HEK293T (cell line): Measurements from ENCODE around the gene GCNT1.

ENCODE experiments used
- ARNT ChIP-seq: fragments of 450-650 bp; IDR thresholded peaks from 2 replicates; pipeline ENCODE4 v1.6.1; 2017; ENCODE audit warnings: mild to moderate bottlenecking
- BHLHE40 ChIP-seq: fragments of 450-650 bp; IDR thresholded peaks from 2 replicates; pipeline ENCODE4 v1.6.1; 2016; ENCODE audit warnings: mild to moderate bottlenecking, moderate library complexity, borderline replicate concordance
- CTBP1 ChIP-seq: fragments of 450-650 bp; IDR thresholded peaks from 2 replicates; pipeline ENCODE4 v1.6.1; 2016; ENCODE audit warnings: borderline replicate concordance
- ELF4 ChIP-seq: fragments of 450-650 bp; IDR thresholded peaks from 2 replicates; pipeline ENCODE4 v1.6.1; 2017; ENCODE audit warnings: antibody characterized with exemption
- FOXA1 ChIP-seq: fragments of 450-650 bp; IDR thresholded peaks from 2 replicates; pipeline ENCODE4 v1.6.1; 2016; ENCODE audit warnings: mild to moderate bottlenecking
- FOXK2 ChIP-seq: fragments of 450-650 bp; IDR thresholded peaks from 2 replicates; pipeline ENCODE4 v1.6.1; 2016; ENCODE audit warnings: mild to moderate bottlenecking
- FOXM1 ChIP-seq: fragments of 450-650 bp; IDR thresholded peaks from 2 replicates; pipeline ENCODE4 v1.6.1; 2017; ENCODE audit warnings: mild to moderate bottlenecking, borderline replicate concordance
- L3MBTL2 ChIP-seq: fragments of 450-650 bp; conservative IDR thresholded peaks from 2 replicates; pipeline ENCODE4 v1.6.1; 2016; ENCODE audit warnings: mild to moderate bottlenecking
- LEF1 ChIP-seq: fragments of 450-650 bp; IDR thresholded peaks from 2 replicates; pipeline ENCODE4 v1.6.1; 2017; ENCODE audit warnings: mild to moderate bottlenecking, borderline replicate concordance
- NFRKB ChIP-seq: fragments of 450-650 bp; IDR thresholded peaks from 2 replicates; pipeline ENCODE4 v1.6.1; 2016; ENCODE audit warnings: mild to moderate bottlenecking, moderate library complexity
- SP1 ChIP-seq: fragments of 450-650 bp; IDR thresholded peaks from 2 replicates; pipeline ENCODE4 v1.6.1; 2017
- TARDBP ChIP-seq: fragments of 450-650 bp; IDR thresholded peaks from 2 replicates; pipeline ENCODE4 v1.6.1; 2016
- ZNF384 ChIP-seq: fragments of 450-650 bp; IDR thresholded peaks from 2 replicates; pipeline ENCODE4 v1.6.1; 2016
- TF ChIP-seq, protein P1 (sequence below): fragments of 450-650 bp; IDR thresholded peaks from 2 replicates; pipeline ENCODE4 v1.6.1; 2016

DNA sequence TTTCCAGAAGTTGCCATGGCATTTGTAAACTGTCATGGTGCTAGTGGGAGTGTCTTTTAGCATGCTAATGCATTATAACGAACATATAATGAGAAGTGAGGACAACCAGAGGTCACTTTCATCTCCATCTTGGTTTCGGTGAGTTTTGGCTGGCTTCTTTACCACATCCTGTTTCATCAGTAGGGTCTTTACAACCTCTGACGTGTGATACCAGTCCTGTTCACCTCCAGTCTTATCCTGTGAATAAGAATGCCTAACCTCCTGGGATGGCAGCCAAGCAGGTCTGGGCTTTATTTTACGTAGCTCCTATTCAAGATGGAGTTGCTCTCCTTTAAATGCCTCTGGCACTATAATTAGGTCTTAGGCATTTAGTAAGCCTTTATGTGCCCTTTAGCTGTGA, 44.3 kb upstream of the GCNT1 start:
- TF ChIP-seq NFRKB (no peak), SP1 (no peak), TARDBP (no peak), FOXK2 (no peak), FOXA1 (no peak), L3MBTL2 (no peak), ARNT (no peak), BHLHE40 (no peak), LEF1 (no peak), CTBP1 (no peak), FOXM1 (no peak), ZNF384 (no peak), ELF4 (no peak)
- TF ChIP-seq, protein P1, sequence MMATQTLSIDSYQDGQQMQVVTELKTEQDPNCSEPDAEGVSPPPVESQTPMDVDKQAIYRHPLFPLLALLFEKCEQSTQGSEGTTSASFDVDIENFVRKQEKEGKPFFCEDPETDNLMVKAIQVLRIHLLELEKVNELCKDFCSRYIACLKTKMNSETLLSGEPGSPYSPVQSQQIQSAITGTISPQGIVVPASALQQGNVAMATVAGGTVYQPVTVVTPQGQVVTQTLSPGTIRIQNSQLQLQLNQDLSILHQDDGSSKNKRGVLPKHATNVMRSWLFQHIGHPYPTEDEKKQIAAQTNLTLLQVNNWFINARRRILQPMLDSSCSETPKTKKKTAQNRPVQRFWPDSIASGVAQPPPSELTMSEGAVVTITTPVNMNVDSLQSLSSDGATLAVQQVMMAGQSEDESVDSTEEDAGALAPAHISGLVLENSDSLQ: no peak
